CD14-positive monocyte (primary cell): ENCODE results near the gene PITHD1. TPM values are rescaled to one million over a fixed set of nuclear protein-coding genes. Genes with fewer than 3 reads are reported as not detected.
"Not testable (repeated sequence)": the region's sequence is repeated elsewhere in the genome, so short reads cannot be mapped to it uniquely, and the experiment has no call there.

Experiments
- DNase-seq, 3 donors: peaks; one replicate each; pipeline ENCODE4 v3.0.0-alpha.2; 2011 to 2022
- H2AFZ ChIP-seq: 2 replicates; pipeline ENCODE4 v1.6.0; 2012; ENCODE audit warnings: mild to moderate bottlenecking, low read depth, low read length, inconsistent platforms; ENCODE audit not compliant: insufficient read depth, poor library complexity, severe bottlenecking
- H3K27ac ChIP-seq, 2 donors: 1 replicate in 1 of 2; 2 replicates in 1 of 2; pipeline ENCODE4 v1.5.1; 2012 to 2013; ENCODE audit warnings: low read length in 2 of 2, control low read depth in 1 of 2, inconsistent platforms in 1 of 2, low read depth in 1 of 2, mild to moderate bottlenecking in 1 of 2
- H3K27me3 ChIP-seq, 2 donors: one replicate each; pipeline versions ENCODE4 v1.6.0 to v1.6.1; 2011 to 2013; ENCODE audit warnings: low read length in 2 of 2; ENCODE audit not compliant: control insufficient read depth in 2 of 2, insufficient read depth in 2 of 2
- H3K36me3 ChIP-seq, 2 donors: replicated peaks in 1 of 2; 1 replicate in 1 of 2; 2 replicates in 1 of 2; pipeline versions ENCODE4 v1.5.1 to v1.6.1; 2012 to 2013; ENCODE audit warnings: low read length in 2 of 2, control low read depth in 1 of 2, inconsistent platforms in 1 of 2, mild to moderate bottlenecking in 1 of 2; ENCODE audit not compliant: insufficient read depth in 2 of 2, control insufficient read depth in 1 of 2
- H3K4me1 ChIP-seq, 2 donors: 1 replicate in 1 of 2; 2 replicates in 1 of 2; pipeline versions ENCODE4 v1.5.1 to v1.6.1; 2012 to 2013; ENCODE audit warnings: low read length in 2 of 2, control low read depth in 1 of 2, inconsistent platforms in 1 of 2, mild to moderate bottlenecking in 1 of 2, moderate library complexity in 1 of 2; ENCODE audit not compliant: insufficient read depth in 2 of 2, control insufficient read depth in 1 of 2
- H3K4me2 ChIP-seq: replicated peaks from 2 replicates; pipeline ENCODE3; 2012; ENCODE audit warnings: low read length, moderate library complexity, mild to moderate bottlenecking; ENCODE audit not compliant: poor library complexity, severe bottlenecking; ENCODE audit errors: extremely low read depth
- H3K4me3 ChIP-seq, 3 experiments: fragments of 200-600 bp in 1 of 3; sonication (generic) in 1 of 3; replicated peaks in 1 of 3; 1 replicate in 2 of 3; 2 replicates in 1 of 3; pipeline ENCODE4 v1.5.1; 2011 to 2013; ENCODE audit warnings: low read length in 3 of 3, mild to moderate bottlenecking in 3 of 3, control low read depth in 2 of 3, low read depth in 2 of 3, inconsistent platforms in 1 of 3, moderate library complexity in 1 of 3
- H3K79me2 ChIP-seq: 2 replicates; pipeline ENCODE4 v1.6.0; 2012; ENCODE audit warnings: mild to moderate bottlenecking, control low read depth, inconsistent platforms, low read length, moderate library complexity; ENCODE audit not compliant: insufficient read depth
- H3K9ac ChIP-seq: 2 replicates; pipeline ENCODE4 v1.6.0; 2017; ENCODE audit warnings: low read length, mild to moderate bottlenecking; ENCODE audit not compliant: insufficient read depth, poor library complexity, severe bottlenecking
- H3K9me3 ChIP-seq, 2 donors: replicated peaks in 1 of 2; 1 replicate in 1 of 2; 2 replicates in 1 of 2; pipeline versions ENCODE4 v1.5.1 to v1.6.1; 2012 to 2013; ENCODE audit warnings: low read length in 2 of 2, control low read depth in 1 of 2; ENCODE audit not compliant: control insufficient read depth in 1 of 2, insufficient read depth in 1 of 2
- H4K20me1 ChIP-seq: 2 replicates; pipeline ENCODE4 v1.6.0; 2012; ENCODE audit warnings: mild to moderate bottlenecking, low read length, control low read depth, moderate library complexity; ENCODE audit not compliant: insufficient read depth
- H3K27ac Mint-ChIP-seq, 7 donors: one replicate each; pipeline ENCODE4 v1.8.0; 2020; ENCODE audit warnings: mild to moderate bottlenecking in 7 of 7, mixed read lengths in 7 of 7, moderate library complexity in 6 of 7, inconsistent platforms in 2 of 7
- H3K27me3 Mint-ChIP-seq, 3 donors: one replicate each; pipeline ENCODE4 v1.8.0; 2021 to 2022; ENCODE audit warnings: low read depth in 3 of 3, mild to moderate bottlenecking in 3 of 3, mixed read lengths in 3 of 3, moderate library complexity in 3 of 3, inconsistent platforms in 1 of 3
- H3K36me3 Mint-ChIP-seq, 2 donors: one replicate each; pipeline ENCODE4 v1.8.0; 2020; ENCODE audit warnings: mixed read lengths in 2 of 2, inconsistent platforms in 1 of 2, mild to moderate bottlenecking in 1 of 2
- H3K4me1 Mint-ChIP-seq: one replicate; pipeline ENCODE4 v1.8.0; 2020; ENCODE audit warnings: mild to moderate bottlenecking, mixed read lengths
- H3K4me3 Mint-ChIP-seq, 2 donors: one replicate each; pipeline ENCODE4 v1.8.0; 2020; ENCODE audit warnings: mild to moderate bottlenecking in 2 of 2, mixed read lengths in 2 of 2, moderate library complexity in 1 of 2
- H3K9me3 Mint-ChIP-seq, 7 donors: one replicate each; pipeline ENCODE4 v1.8.0; 2020 to 2022; ENCODE audit warnings: mixed read lengths in 7 of 7, mild to moderate bottlenecking in 6 of 7, moderate library complexity in 6 of 7, inconsistent platforms in 2 of 7
- CTCF ChIP-seq: fragments of 200-600 bp; IDR thresholded peaks from one replicate; pipeline ENCODE4 v1.8.0; 2022; ENCODE audit warnings: antibody characterized with exemption, mild to moderate bottlenecking
- WGBS: methylation state at CpG from one replicate; pipeline ENCODE4 v1.1.5; 2013; ENCODE audit warnings: missing lambda C conversion rate; ENCODE audit not compliant: insufficient coverage; 5-methylcytosine and 5-hydroxymethylcytosine counted together
- intact Hi-C, 2 donors: fragments of 100-400 bp; cut with micrococcal nuclease; formaldehyde crosslinking; loops; one replicate each; pipeline versions ENCODE4 v1.15.0 to v1.15.1; 2023
- polyA plus RNA-seq, 3 donors: library from polyadenylated mRNA; depleted of rRNA in 1 of 3; unstranded in 2 of 3; stranded (reverse) in 1 of 3; fragments of 300-500 nt in 2 of 3; fragments of >200 nt in 1 of 3; fragmentation: Illumina TruSeq in 2 of 3; gene quantifications; 1 replicate in 2 of 3; 2 replicates in 1 of 3; pipeline ENCODE4 v1.2.3, GENCODE V29; 2012 to 2021

The PITHD1 gene
- polyA plus RNA-seq, 3 donors = 20.8 to 40.8 (median 29.9) TPM

- no peak for DNase-seq
- peaks cover 22% of the 10 kb centered on the region for H3K4me1 Mint-ChIP-seq
- no peaks in the 10 kb centered on the region for H3K27me3 ChIP-seq
- H3K36me3 Mint-ChIP-seq = peaks cover 0 to 2% of the 10 kb centered on the region in 2 donors
- peak overlapping the region; percentile 89 for H2AFZ ChIP-seq
- peak overlapping the region; percentile 95 to 99 (median 97) for H3K27ac Mint-ChIP-seq
- no peaks in the 10 kb centered on the region for H4K20me1 ChIP-seq
- peak overlapping the region; percentile 83 for H3K4me2 ChIP-seq
- no peaks in the 10 kb centered on the region for H3K9me3 ChIP-seq
- peak overlapping the region; percentile 83 to 90 (median 87) for H3K4me3 ChIP-seq
- WGBS = 100% methylated on average over 5 of the region's 24 CpGs
- H3K9me3 Mint-ChIP-seq = no peaks in the 10 kb centered on the region
- peaks cover 15% of the 10 kb centered on the region for H3K79me2 ChIP-seq
- H3K4me3 Mint-ChIP-seq = peak overlapping the region; percentile 92 to 98
- no peak for TF ChIP-seq CTCF
- peaks cover 0 to 2% (median 0%) of the 10 kb centered on the region in 3 donors for H3K27me3 Mint-ChIP-seq
- H3K27ac ChIP-seq = peak overlapping the region; percentile 84 to 99
- peak overlapping the region; percentile 99 for H3K9ac ChIP-seq
- intact Hi-C loops = no loop called here
- peaks cover 10 to 19% of the 10 kb centered on the region in 2 donors for H3K4me1 ChIP-seq
- H3K36me3 ChIP-seq = no peaks in the 10 kb centered on the region
Measured at GRCh38 chr1:23825762-23826522, 47.7 kb downstream of the PITHD1 start.

GRCh38 chr1:23826590-23826989 is 48.4 kb downstream of the PITHD1 start:
- H3K36me3 Mint-ChIP-seq, H3K9me3 ChIP-seq, H3K36me3 ChIP-seq, H3K27me3 Mint-ChIP-seq, DNase-seq, H3K9ac ChIP-seq, H3K4me2 ChIP-seq, H3K9me3 Mint-ChIP-seq, H3K27ac ChIP-seq, H3K4me3 ChIP-seq, H3K4me3 Mint-ChIP-seq, H3K27me3 ChIP-seq, H4K20me1 ChIP-seq, H3K27ac Mint-ChIP-seq, H2AFZ ChIP-seq, intact Hi-C loops: not testable (repeated sequence)
- peaks cover 15% of the 10 kb centered on the region for H3K79me2 ChIP-seq
- 100% methylated on average over 7 of the region's 13 CpGs for WGBS
- H3K4me1 Mint-ChIP-seq = peaks cover 22% of the 10 kb centered on the region
- peaks cover 10 to 19% of the 10 kb centered on the region in 2 donors for H3K4me1 ChIP-seq
